GM12872 (cell line): ENCODE data around the gene APP.

Source experiments
- TF ChIP-seq, protein P1 (sequence below): IDR thresholded peaks from 3 replicates; pipeline ENCODE4 v1.5.1; 2011; ENCODE audit warnings: low read depth, mild to moderate bottlenecking, low read length, moderate library complexity; ENCODE audit not compliant: insufficient read depth

The APP gene

DNA sequence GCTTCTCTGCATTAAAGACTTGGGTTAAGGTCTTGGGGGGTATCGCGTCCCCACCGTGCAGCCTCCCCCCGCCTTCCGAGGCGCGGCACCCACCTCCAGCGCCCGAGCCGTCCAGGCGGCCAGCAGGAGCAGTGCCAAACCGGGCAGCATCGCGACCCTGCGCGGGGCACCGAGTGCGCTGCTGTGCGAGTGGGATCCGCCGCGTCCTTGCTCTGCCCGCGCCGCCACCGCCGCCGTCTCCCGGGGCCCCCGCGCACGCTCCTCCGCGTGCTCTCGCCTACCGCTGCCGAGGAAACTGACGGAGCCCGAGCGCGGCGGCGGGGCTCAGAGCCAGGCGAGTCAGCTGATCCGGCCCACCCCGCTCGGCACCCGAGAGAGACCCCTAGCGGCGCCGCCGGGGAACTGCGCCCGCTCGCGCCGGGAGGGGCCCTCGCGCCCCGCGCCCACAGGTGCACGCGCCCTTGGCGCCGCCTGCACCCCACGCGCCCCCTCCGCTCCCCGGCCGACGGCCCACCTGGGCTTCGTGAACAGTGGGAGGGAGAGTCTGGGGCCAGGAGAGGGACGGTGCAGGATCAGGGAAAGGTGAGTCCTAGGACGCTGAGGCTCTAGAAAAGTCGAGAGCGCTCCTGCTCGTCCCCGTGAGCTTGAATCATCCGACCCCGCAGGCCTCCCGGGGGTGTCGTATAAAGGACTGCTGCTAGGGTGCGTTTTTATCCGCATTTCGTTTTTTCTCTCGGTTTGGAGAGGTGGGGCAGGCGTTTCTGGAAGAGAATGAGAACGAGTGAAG is at the start of gene APP:
TSS of gene APP (minus strand) at position 300 of the 787 bp plus-strand sequence. CDS start at position 150, 150 bp downstream.
- TF ChIP-seq, protein P1, sequence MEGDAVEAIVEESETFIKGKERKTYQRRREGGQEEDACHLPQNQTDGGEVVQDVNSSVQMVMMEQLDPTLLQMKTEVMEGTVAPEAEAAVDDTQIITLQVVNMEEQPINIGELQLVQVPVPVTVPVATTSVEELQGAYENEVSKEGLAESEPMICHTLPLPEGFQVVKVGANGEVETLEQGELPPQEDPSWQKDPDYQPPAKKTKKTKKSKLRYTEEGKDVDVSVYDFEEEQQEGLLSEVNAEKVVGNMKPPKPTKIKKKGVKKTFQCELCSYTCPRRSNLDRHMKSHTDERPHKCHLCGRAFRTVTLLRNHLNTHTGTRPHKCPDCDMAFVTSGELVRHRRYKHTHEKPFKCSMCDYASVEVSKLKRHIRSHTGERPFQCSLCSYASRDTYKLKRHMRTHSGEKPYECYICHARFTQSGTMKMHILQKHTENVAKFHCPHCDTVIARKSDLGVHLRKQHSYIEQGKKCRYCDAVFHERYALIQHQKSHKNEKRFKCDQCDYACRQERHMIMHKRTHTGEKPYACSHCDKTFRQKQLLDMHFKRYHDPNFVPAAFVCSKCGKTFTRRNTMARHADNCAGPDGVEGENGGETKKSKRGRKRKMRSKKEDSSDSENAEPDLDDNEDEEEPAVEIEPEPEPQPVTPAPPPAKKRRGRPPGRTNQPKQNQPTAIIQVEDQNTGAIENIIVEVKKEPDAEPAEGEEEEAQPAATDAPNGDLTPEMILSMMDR = peak; percentile 77

DNA sequence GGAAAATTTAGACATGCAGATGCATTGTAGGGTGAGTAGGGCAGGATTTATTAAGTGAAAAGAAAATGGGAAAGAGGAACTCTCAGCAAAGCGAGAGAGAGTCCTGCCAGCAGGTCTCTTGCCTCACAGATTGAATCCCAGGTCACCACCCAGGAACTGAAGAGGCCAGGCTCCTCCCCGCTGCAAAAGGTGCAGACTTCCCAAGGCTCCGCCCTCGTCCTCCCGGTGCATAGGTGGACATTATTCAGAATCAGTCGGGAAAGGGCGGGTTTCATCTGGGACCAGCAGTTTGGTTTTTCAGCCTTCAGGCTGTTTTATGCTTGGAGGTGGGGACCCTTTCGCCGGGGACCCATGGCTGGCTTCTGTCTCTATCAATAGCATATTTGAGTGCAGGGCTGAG is 41.6 kb upstream of the APP start:
- TF ChIP-seq, protein P1 = no peak

DNA sequence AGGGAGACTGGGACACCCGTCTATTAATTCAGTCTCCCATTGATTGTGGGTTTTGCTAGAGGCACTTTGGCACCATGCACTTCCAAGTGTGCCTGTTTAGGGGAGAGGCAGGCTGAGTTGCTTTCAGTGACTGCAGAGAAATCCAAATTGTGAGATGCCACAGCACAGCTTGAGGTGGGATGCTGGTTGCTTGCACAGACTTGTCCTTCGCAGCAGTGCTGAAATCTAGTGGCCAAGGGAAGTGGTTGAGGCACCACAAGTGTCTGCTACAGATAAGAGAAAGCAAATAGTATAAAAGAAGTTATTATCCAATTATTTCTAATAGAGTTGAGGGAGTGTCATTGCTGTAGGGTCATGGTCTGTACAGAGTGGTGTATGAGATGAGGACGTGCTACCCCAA is 40.0 kb upstream of the APP start:
- TF ChIP-seq, protein P1 = no peak

DNA sequence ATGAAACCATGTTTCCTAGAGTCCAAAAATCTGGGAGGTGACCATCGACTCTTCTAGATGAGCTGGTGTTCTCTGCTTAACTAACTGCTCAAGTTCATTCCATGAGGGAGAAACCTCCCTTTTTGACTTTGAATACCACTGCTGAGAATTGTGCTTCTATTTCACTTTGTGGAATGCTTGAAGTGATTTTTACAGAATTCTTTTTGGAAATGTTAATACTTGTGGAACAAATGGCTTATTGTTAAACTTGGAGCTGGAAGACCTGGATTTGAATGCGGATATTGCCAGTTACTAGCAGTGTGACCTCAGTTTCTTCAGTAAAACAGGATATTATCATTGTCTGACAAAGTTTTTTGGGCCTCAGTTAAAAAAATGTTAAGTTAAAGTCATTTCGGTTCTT is 36.5 kb upstream of the APP start:
- TF ChIP-seq, protein P1 = no peak

DNA sequence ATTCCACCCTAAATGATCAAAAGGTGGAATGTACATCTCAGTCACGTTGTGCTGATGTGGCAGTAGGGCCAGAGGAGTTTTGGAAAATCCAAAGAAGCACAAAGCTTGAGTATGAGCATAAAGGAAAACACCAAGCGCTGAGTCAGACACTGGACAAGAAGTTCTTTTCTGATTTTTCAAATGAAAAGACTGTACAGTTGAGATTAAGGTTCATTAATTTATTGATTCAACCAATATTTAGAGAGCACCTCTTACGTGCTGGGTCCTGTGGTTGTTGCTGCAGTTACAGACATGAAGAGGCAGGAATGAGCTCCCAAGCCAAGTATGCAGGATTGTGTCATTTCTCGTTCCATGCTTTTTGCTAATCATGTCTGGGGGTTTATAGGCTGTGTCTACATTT is 28.9 kb upstream of the APP start:
- TF ChIP-seq, protein P1 = no peak

DNA sequence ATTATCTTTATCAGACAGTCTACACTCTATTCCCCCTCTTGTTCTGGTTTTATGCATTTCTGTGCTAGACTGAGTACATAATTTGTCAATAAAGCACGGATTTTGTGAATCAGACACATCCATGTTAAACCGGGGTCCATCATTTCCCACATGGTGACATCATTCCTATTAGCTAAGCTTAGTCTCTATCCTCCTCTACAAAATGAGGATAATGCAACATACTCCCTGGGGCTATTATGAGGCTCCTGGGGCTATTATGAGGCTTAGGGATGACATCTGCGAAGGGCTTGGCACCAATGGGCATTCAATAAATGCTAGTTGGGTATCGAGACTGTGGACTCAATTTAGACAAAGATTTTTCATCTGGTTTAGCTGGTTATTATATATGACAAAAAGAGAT is 25.1 kb upstream of the APP start:
- TF ChIP-seq, protein P1 = no peak

DNA sequence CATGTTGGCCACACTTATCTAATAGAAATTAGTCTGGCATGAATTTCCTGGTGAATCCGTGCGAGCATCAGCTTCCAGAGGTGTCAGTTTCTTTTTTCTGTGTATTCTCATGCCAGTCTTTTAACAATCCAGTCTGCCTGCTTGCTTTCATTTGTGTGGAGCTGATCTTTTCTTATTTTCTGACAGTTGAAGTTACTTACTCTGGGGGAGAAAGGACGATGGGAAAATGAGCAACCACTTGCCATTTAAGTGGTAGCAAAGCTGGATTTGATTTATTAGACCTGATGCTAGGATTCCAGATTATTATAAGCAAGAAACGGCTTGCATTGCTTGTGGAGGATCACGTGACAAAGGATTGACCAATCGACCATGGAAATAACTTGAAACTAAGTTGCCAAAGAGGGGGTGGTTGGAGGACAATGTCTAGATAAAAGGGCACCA is 24.3 kb upstream of the APP start:
- TF ChIP-seq, protein P1 = no peak

DNA sequence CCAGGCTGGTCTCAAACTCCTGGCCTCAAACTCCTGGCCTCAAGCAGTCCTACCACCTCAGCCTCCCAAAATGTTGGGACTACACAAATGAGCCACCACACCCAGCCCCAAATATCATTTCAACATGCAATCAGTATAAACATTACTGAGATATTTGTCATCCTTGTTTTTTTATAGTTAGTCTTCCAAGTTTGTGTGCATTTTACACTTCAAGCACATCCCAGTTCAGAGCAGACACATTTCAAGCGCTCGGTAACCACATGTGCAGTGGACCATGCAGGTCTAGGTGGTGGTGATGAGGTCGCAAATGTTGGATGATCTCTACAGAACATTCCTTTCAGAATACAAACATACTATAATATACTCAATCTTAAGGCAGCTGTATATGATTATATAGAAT is 23.8 kb upstream of the APP start:
- TF ChIP-seq, protein P1 = no peak
